Measurements from ENCODE around the gene NME7.
"Not testable (repeated sequence)": the region's sequence is repeated elsewhere in the genome, so short reads cannot be mapped to it uniquely, and the experiment has no call there.

NME7 gene

DNA sequence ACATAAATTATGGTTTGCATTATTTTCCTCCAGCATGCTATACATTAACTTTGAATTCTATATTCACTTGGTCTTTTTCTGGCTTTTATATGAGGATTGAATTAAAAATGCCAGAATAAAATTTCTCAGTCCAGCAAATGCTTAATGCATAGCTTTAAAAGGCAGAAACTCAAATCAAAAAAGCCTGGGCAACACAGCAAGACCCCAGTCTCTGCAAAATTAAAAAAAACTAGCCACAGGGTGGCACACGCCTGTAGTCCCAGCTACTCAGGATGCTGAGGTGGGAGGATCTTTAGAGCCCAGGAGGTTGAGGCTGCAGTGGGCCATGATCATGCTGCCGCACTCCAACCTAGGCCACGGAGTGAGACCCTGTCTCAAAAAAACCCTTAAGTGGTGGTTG is 241.3 kb downstream of the NME7 start:
- no peak for DNase-seq (ENCODE audit: low read depth)

GRCh38 chr1:169125597-169125996 is 242.0 kb downstream of the NME7 start:
- not testable (repeated sequence) for DNase-seq (ENCODE audit: low read depth)

DNA sequence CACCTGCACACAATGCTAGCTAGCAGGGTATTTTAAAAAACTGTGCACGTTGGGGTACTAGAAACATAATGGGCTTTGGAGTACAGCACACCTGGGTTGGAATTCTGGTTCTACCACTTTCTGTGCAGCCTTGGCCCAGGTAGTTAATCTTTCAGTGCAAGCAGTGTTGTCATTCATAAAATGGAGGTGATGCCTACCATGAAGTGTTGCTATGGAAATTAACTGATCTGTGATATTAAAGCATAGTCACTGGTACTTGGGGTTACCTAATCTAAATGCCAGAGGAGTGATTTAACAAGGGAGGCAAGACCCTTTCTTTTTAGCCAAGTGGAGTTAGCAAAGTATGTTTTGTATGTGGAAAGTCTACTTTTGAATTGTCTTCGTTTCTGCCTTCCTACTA is 243.1 kb downstream of the NME7 start:
- no peak for DNase-seq (ENCODE audit: low read depth)

- no peak for DNase-seq (ENCODE audit: low read depth)
Observed at GRCh38 chr1:169122976-169123375, 244.6 kb downstream of the NME7 start.

GRCh38 chr1:169121146-169121923 is 246.3 kb downstream of the NME7 start:
- no peak for DNase-seq (ENCODE audit: low read depth)

- DNase-seq (ENCODE audit: low read depth), result peak; percentile 17
Observed at GRCh38 chr1:169120066-169120465, 247.5 kb downstream of the NME7 start.

GRCh38 chr1:169119405-169119804 is 248.2 kb downstream of the NME7 start:
- no peak for DNase-seq (ENCODE audit: low read depth)

- no peak for DNase-seq (ENCODE audit: low read depth)
Observed at GRCh38 chr1:169118227-169118626, 249.4 kb downstream of the NME7 start.

GRCh38 chr1:169117599-169117998 is 250.0 kb downstream of the NME7 start:
- DNase-seq (ENCODE audit: low read depth), result no peak

GRCh38 chr1:169117014-169117413 is 250.6 kb downstream of the NME7 start:
- DNase-seq (ENCODE audit: low read depth), result no peak

DNA sequence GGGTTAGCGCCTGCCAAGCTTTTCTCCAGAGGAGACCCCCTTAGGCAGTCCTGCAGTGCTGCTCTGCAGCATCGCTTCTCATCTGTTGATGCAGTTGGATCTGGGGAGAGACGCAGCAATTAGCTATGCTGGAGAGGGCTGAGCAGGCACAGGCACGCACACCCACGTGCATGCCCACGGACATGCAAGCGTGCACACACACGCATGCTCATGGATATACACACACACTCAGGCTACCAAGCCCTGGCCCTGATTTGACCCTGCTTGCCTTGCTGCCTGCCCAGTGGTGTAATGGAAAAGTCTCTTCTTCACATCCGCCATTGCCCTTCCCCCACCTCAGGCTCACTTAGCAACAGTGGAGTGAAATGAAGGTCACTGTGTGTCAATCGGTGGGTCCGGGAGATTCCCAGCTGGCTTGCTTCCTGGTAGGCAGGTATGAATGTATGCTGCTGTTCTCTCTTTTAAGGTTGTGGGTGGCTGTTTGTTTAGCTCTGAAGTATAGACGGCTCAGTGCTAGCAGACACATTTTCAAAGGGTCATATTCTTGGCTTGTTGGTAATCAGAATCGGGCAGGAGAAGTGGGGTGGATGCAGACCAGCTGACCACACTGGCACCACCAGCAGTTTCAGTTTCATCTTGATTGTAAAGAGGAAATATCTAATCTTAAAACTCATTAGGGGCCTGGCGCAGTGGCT is 251.6 kb downstream of the NME7 start:
- DNase-seq (ENCODE audit: low read depth), result no peak

- peak; percentile 60 for DNase-seq (ENCODE audit: low read depth)
Observed at GRCh38 chr1:169113613-169114119, 253.9 kb downstream of the NME7 start.

DNA sequence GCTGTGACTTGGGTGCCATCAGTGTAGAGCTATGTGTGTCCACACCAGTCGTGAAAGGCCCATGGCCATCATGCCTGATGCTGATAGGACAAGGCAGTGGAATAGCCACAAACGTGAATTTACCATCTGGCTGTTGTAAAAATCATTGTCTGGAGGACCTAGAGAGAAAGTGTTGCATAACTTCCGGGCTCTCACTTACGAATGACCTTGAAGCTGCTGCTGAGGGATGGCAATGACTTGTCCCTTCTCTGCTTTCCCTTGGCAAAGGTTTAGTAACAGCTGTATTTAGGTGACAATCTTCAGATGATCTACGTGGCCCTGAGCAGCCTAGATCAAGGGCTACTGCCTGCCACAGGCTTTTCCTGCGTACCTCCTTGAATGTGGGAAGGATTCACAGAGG is 255.4 kb downstream of the NME7 start:
- DNase-seq (ENCODE audit: low read depth), result no peak

- DNase-seq (ENCODE audit: low read depth), result no peak
Observed at GRCh38 chr1:169111472-169111871, 256.1 kb downstream of the NME7 start.

DNA sequence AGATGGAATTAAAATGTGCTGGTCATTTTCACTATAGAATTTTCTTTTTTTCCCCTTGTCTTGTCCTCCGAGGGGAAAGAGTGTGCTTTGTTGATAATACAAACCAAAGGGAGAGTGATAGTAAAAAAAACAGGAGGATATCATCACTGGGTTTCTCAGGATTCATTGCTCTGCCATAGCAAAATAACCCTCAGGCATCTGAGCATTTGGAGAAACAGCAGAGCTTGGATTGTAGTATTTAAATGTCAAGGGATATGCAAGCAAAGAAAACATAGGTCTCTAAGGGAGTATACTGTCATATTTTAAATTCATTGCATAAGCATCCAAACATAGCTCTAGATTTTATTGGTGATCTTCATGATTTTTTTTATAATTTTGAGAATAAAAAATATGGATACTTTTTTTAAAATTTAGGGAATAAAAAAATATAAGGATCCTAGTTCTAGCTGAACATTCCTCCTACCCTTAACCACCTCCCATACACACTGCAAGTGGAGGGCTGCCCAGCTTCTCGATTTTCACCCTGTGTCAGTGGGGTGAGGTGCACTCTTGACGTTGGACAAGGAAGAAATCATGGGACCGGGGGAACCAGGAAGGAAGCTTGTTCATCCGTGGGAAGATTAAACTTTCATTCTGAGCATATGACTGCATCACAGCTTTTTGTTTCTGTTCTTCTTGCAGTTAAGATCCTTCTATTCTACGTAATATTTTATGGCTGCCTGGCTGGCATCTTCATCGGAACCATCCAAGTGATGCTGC is 256.7 kb downstream of the NME7 start:
- peak; percentile 26 for DNase-seq (ENCODE audit: low read depth)

DNA sequence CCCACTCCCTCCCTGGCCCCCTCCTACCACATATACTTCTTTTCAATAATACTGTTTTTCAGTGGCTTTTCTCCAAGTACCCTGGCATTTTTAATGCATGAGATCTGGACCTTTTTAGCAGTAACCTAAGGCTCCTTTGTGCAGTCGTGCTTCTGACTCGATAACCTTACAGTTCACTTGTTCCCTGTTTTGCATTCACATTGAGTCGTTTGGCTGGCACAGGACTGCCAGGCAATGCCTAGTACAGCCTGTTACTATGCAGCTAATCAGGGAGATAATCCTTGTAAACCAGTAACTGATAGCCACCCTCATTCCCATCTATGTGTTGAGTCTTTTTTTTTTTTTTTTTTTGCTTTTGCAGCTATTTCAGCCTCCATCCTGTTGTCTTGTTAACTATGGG is 257.4 kb downstream of the NME7 start:
- no peak for DNase-seq (ENCODE audit: low read depth)

DNA sequence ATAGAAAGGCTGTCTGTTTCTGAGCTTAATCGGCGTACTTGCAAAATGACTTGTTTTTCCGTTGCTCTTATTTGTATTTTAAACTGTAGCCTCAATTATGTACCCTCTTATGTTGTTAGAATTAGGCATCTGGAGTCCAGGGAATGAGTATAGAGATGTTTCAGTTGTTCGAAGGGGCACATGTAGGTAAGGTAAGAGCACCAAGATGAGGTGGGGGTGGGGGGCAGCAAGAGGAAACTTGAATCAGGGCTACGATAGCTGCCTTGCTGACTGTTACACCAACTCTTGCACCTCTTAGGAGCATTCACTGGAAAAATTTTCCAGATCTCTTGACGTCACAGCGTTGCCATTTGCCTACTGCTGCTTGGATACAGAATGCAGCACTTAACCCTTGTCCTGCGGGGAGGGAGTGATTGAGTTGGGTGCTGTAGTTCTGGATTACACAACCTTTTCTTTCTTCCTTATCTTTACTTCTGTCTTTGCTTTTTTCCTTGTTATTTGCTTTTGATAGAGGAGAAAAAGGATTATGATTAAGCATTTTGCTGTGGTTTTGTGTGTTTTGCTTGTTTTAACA is 257.9 kb downstream of the NME7 start:
- peak; percentile 34 for DNase-seq (ENCODE audit: low read depth)

- DNase-seq (ENCODE audit: low read depth), result no peak
Observed at GRCh38 chr1:169108863-169109560, 258.6 kb downstream of the NME7 start.

DNA sequence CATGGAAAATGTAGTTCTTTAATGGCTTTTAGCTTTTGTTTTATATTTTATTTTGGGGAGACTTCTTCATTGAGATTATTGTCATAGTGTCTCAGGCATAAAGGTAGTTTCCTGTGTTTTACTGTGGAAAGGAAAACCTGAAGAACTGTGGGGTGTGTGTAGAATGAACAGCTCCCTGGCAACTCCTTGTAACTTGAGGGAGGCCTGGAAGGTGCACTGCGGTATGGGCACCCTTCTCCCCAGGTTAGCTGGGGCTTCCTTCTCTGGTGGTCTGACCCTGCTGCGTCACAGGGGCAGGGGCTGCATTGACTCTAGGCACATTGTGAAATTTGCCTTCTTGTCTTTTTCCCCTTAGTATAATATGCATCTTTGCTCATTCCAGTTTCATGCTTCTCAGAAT is 259.4 kb downstream of the NME7 start:
- DNase-seq (ENCODE audit: low read depth), result no peak

DNA sequence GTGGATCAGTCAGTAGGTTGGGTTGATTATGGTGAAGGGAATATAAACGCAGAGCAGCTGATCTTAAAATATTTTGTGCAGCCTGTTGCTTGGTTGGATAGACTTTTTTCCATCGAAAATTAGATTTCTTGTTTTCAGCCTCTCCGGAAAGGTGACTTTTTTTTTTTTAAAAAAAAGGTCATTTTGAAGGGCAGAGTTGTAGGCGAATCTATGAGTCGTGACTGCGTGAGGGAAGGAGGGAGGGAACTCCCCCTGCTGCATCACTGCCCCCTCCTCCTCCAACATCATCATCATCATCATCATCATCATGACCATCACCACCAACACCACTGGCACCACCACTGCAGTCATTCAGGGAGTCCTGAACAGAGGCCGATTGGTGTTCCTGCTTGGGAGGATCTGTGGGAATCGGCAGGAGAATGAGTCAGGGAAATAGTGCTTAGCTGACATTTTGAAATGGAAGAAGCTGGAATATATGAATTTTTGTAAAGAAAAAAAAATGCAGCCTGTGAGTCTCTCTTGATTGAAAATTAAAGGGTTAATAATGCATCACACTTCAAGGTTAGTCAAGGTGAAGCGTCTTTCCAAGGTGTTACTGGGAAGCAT is 259.9 kb downstream of the NME7 start:
- DNase-seq (ENCODE audit: low read depth), result no peak

GRCh38 chr1:169106921-169107602 is 260.5 kb downstream of the NME7 start:
- DNase-seq (ENCODE audit: low read depth), result no peak
